ENCODE measurements around the gene AZGP1.

Gene AZGP1

GRCh38 chr7:100008525-100008924, 32.7 kb upstream of the AZGP1 start:
- no peak for DNase-seq (ENCODE audit: low read depth)
- TF ChIP-seq CTCF (conservative IDR thresholded peaks at IDR 0.05; ENCODE audit: low read length), result no peak
- H3K4me3 ChIP-seq (ENCODE audit: low read length), result no peak overlapping the region

GRCh38 chr7:100007887-100008286, 32.1 kb upstream of the AZGP1 start:
- no peak for TF ChIP-seq CTCF (conservative IDR thresholded peaks at IDR 0.05; ENCODE audit: low read length)
- no peak overlapping the region for H3K4me3 ChIP-seq (ENCODE audit: low read length)
- DNase-seq (ENCODE audit: low read depth), result no peak

- no peak for DNase-seq (ENCODE audit: low read depth)
- no peak overlapping the region for H3K4me3 ChIP-seq (ENCODE audit: low read length)
- no peak for TF ChIP-seq CTCF (conservative IDR thresholded peaks at IDR 0.05; ENCODE audit: low read length)
These were observed 28.2 kb upstream of the AZGP1 start for GRCh38 chr7:100003711-100004661.

GRCh38 chr7:100000239-100000638, 24.4 kb upstream of the AZGP1 start:
- no peak overlapping the region for H3K4me3 ChIP-seq (ENCODE audit: low read length)
- TF ChIP-seq CTCF (conservative IDR thresholded peaks at IDR 0.05; ENCODE audit: low read length), result no peak
- DNase-seq (ENCODE audit: low read depth), result no peak

GRCh38 chr7:99997545-99998137, 21.8 kb upstream of the AZGP1 start:
- TF ChIP-seq CTCF (conservative IDR thresholded peaks at IDR 0.05; ENCODE audit: low read length), result no peak
- DNase-seq (ENCODE audit: low read depth), result peak; percentile 23
- H3K4me3 ChIP-seq (ENCODE audit: low read length), result peak overlapping the region; percentile 41

GRCh38 chr7:99996755-99997544, 21.1 kb upstream of the AZGP1 start:
- DNase-seq (ENCODE audit: low read depth), result no peak
- H3K4me3 ChIP-seq (ENCODE audit: low read length), result peak overlapping the region; percentile 41; the same call in 1 of the 2 replicates
- no peak for TF ChIP-seq CTCF (conservative IDR thresholded peaks at IDR 0.05; ENCODE audit: low read length)

All from AG10803 (cell line).